H7 (cell line): Measurements from ENCODE around the gene RNASE1. TPM values are rescaled to one million over a fixed set of nuclear protein-coding genes. Genes with fewer than 3 reads are reported as not detected.

ENCODE experiments used
- DNase-seq: peaks from one replicate; pipeline ENCODE4 v3.0.0; 2012
- H3K27me3 ChIP-seq: 2 replicates; pipeline ENCODE4 v1.6.0; 2011; ENCODE audit warnings: mild to moderate bottlenecking, low read length; ENCODE audit not compliant: control insufficient read depth, insufficient read depth
- H3K36me3 ChIP-seq: replicated peaks from 2 replicates; pipeline ENCODE4 v1.5.1; 2011; ENCODE audit warnings: low read length; ENCODE audit not compliant: control insufficient read depth, insufficient read depth
- H3K4me3 ChIP-seq: 2 replicates; pipeline ENCODE4 v1.5.1; 2011; ENCODE audit warnings: low read depth, mild to moderate bottlenecking, control low read depth, low read length, moderate library complexity; ENCODE audit not compliant: insufficient read depth
- total RNA-seq: library from RNA; depleted of rRNA; stranded (reverse); fragments of >200 nt; shearing (Covaris generic); gene quantifications from 2 replicates; pipeline ENCODE4 v1.2.3, GENCODE V29; 2014

RNASE1 gene
- total RNA-seq, 1 experiment from 2014 or later = 72.7 TPM

DNA sequence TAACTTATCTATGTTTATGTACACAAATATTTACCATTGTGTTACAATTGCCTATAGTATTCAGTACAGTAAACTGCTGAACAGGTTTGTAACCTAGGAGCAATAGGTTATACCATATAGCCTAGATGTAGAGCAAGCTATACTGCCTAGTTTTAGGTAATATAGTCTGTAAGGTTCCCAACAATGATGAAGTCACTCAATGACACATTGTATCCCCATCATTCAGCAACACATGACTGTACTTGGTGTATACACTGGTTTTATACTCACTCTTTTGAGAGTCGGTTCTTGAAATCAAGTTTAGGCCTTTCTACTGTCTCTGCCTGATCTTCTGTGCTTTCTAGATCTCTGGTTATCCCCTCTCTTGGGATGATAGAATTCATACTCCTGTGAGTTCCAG lies 5.5 kb downstream of the RNASE1 start:
- no peak for DNase-seq
- Histone ChIP-seq H3K36me3 (no peaks in the 10 kb centered on the region), H3K4me3 (no peak overlapping the region), H3K27me3 (no peaks in the 10 kb centered on the region)

DNA sequence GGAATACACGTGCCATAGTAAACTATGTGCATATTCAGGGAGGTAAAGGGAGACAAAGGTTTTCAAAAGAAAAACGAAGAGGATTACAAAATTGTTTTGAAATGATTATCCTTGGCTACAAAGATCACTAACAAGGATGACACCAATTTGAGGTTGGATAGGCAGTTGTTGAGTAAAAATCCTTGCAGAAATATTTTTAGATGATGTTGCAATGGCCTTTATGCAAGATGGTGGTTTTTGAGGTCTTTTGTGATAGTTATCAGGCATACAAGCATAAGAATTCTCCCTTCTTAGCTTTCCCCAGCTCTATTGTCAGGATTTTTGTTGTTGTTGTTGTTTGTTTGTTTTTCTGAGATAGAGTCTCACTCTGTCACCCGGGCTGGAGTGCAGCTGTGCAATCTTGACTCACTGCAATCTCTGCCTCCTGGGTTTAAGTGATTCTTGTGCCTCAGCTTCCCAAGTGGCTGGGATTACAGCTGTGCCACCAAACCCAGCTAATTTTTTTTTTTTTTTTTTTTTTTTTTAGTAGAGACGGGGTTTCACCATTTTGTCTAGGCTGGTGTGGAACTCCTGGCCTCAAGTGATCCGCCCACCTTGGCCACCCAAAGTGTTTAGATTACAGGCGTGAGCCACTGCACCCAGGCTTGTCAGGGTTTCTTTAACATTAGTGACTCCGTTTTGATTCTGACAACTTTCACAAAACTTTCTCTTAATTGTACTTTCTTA lies 7.8 kb downstream of the RNASE1 start:
- Histone ChIP-seq H3K27me3 (no peaks in the 10 kb centered on the region), H3K4me3 (no peak overlapping the region), H3K36me3 (no peaks in the 10 kb centered on the region)
- no peak for DNase-seq

DNA sequence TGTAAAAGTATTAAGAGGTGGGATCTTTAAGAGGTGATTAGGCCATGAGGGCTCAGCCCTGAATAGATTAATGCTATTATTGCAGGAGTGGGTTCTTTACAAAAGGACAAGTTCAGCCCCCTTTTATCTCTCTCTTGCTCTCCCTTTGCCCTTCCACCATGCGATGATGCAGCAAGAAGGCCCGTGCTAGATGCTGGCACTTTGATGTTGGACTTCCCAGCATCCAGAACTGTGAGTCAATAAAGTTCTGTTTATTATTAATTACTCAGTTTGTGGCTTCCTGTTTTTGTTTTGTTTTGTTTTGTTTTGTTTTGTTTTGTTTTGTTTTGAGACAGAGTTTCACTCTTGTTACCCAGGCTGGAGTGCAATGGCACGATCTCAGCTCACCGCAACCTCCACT lies 10.1 kb downstream of the RNASE1 start:
- Histone ChIP-seq H3K36me3 (no peaks in the 10 kb centered on the region), H3K27me3 (no peaks in the 10 kb centered on the region), H3K4me3 (no peak overlapping the region)
- no peak for DNase-seq

DNA sequence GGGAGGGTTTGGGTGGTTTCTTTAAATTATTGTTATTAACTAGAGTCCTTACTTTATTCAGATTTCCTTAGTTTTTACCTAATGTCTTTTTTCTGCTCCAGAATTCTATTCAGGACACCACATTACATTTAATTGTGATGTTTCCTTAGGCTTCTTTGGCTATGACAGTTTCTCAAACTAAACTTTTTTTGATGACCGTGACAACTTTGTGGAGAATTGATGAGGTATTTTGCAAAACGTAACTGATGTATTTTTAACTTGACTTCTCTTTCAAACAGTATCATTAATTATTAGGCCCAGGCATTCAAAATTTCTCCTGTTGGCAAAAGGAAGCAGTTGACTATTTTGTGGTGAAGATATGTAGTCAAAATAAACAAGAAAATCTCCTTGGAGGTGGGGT lies 11.0 kb downstream of the RNASE1 start:
- no peak for DNase-seq
- Histone ChIP-seq H3K36me3 (no peaks in the 10 kb centered on the region), H3K4me3 (no peak overlapping the region), H3K27me3 (no peaks in the 10 kb centered on the region)

DNA sequence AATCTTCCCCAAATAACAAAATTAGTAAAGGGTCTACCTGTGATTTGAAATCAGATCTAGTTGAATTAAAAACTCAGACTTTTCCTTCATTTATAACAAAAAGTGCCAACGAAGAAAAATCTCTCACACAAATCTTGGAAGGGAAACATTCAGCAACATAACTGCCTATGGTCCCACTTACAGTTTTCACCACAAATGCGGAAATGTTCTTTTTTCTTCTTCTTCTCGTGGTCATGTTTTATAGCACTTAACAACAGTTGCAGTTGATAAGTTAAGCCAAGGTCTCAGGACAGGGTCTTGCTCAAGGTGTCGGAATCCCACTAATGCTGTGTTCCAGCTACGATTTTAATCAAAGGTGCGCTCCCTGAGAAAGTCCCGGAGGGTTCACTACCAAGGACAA lies 11.5 kb downstream of the RNASE1 start:
- no peaks in the 10 kb centered on the region for H3K36me3 ChIP-seq
- H3K4me3 ChIP-seq = no peak overlapping the region
- H3K27me3 ChIP-seq = no peaks in the 10 kb centered on the region
- no peak for DNase-seq

DNA sequence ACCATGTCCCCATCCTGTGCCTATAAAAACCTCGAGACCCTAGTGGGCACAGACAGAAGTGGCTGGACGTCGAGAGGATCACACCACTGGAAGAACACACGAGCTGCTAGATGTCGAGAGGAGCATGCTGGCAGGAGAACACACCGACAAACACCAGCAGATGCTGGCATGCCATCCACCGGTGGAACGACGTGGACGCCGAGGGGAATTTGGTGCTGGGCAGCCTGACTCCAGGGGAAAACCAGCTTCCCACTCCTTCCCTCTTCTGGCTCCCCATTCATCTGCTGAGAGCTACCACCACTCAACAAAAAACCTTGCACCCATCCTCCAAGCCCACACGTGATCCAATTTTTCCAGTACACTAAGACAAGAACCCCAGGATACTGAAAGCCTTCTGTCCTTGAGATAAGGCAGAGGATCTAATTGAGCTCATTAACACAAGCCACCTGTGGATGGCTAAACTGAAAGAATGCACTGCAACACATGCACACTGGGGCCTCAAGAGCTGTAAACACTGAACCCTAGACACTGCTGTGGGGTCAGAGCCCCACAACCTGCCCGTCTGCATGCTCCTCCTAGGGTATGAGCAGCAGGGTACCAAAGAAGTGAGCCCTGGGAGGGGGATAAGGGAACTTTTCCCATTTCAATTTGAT lies 12.1 kb downstream of the RNASE1 start:
- no peaks in the 10 kb centered on the region for H3K27me3 ChIP-seq
- H3K36me3 ChIP-seq = no peaks in the 10 kb centered on the region
- H3K4me3 ChIP-seq = no peak overlapping the region
- DNase-seq = no peak

DNA sequence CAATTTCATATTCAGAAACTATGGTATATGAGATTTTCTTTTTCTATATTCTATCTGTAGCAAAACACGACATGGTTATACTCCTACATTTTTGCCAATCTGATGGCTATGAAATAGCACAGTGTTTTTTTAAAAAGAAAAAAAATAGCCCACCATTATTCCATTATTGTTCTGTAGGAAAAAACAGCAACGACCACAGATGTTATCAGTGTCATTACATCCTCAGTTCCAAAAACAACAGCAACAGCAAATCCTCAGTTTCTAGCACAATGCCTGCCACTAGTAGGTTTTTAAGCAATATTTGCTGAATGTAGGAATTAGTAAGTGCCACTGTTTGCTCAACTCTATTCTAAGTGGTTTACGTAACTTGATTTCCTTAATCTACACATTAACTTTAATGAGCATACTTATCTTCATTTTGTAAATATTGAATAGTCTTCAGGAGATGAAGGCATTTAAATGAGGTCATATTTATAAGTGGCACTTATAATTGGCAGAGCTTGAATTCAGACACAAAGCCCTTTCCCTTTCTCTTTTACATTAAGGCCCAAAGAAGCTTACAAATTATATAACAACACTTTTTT lies 13.3 kb downstream of the RNASE1 start:
- Histone ChIP-seq H3K4me3 (no peak overlapping the region), H3K27me3 (no peaks in the 10 kb centered on the region), H3K36me3 (no peaks in the 10 kb centered on the region)
- DNase-seq = no peak

DNA sequence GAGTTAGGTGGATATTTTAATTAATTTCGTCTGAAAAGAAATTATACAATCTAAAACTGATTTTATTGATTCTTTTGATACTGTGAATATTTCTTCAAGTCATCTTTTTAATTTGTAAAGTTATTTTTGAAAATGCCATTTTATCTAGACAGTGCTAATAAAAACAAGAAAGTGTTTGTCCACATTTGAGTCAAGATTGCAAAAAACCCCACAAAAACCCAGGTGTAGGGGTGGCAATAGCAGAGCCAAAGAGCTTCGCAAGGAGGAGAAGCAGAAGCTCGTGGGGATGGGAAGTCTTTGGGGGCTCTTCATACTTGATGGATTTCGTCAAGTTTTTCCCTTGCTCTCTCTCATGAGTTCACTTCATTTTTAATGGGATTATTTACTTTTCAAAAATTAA lies 15.6 kb downstream of the RNASE1 start:
- H3K27me3 ChIP-seq = no peaks in the 10 kb centered on the region
- H3K36me3 ChIP-seq = no peaks in the 10 kb centered on the region
- no peak for DNase-seq
- no peak overlapping the region for H3K4me3 ChIP-seq

DNA sequence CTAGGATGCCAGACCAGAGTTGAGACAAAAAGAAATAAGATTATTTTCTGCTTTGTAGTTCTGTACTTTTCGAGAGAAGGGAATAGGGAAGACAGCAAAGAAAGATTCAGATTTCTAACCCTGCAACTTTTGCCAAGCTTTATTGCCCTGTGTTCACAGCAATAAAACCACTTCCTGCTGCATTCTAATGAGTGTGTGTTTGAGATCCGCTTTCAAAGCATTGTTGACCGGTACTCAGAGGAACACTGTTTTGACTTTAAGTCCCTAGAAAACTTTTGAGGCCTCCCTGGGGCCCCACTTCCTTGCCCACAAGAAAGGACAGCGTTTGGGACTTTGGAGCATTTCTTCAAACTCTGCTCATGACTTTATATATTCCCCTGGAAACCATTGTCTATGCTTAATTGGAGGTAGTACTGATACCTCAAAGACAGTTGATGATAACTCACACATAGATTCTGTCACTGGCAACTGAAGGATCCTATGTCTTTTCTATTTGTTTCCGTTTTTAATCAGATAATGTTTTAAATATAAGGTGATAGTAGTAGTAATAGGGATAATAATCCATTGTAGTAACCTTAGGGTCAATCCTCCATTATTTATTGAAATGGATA lies 20.3 kb downstream of the RNASE1 start:
- H3K27me3 ChIP-seq = no peaks in the 10 kb centered on the region
- no peak overlapping the region for H3K4me3 ChIP-seq
- no peak for DNase-seq
- no peaks in the 10 kb centered on the region for H3K36me3 ChIP-seq

DNA sequence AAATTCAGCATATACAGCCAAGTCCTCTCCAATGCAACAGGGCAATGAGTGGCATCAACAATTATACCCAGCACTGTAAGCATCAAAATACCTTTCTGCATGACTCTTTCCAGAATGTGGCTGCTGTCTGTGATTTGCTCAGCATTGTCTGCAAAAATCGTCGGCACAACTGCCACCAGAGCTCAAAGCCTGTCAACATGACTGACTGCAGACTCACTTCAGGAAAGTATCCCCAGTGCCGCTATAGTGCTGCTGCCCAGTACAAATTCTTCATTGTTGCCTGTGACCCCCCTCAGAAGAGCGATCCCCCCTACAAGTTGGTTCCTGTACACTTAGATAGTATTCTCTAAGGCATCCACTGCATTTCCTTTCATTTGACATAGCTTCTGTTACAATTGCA lies 20.8 kb downstream of the RNASE1 start:
- H3K36me3 ChIP-seq = no peaks in the 10 kb centered on the region
- H3K4me3 ChIP-seq = no peak overlapping the region
- H3K27me3 ChIP-seq = no peaks in the 10 kb centered on the region
- DNase-seq = no peak

DNA sequence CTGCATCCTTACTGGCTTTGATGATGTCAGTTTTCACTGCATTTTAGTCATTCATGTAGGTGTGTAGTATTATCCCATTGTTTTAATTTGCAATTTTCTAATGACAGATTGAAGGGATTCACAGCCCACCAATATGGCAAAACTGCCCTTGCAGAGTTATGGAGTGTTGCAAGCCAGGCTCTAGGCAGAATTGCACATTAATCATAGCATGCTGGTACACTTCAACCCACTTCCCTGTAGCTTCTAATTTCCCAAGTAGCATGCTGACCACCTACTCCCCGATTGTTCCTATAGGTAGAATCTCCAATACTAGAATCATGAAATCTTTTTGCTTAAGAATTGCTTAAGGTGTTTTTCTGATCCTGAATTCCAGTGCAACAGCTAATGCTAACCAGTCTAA lies 26.7 kb downstream of the RNASE1 start:
- Histone ChIP-seq H3K27me3 (no peaks in the 10 kb centered on the region), H3K4me3 (no peak overlapping the region), H3K36me3 (no peaks in the 10 kb centered on the region)
- no peak for DNase-seq

DNA sequence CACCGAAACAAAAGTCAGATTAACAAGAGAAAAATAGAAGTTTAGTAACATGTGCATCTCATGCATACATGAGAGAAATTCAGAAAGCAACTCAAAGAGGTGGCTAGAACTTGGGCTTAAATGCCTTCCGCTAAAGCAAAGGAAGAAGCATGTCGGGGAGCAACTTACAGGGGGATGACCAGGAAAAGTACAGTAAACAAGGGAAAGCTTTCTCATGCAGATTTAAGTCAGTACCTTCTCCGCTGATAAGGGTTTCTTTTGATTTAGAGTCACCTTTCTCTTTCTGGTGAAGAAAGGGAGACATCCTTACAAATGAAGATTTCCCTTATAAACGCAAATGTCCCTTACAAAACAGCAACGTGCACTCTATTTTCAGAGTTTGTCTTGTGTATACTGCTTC lies 27.6 kb downstream of the RNASE1 start:
- Histone ChIP-seq H3K27me3 (no peaks in the 10 kb centered on the region), H3K36me3 (no peaks in the 10 kb centered on the region), H3K4me3 (no peak overlapping the region)
- DNase-seq = peak; percentile 49

DNA sequence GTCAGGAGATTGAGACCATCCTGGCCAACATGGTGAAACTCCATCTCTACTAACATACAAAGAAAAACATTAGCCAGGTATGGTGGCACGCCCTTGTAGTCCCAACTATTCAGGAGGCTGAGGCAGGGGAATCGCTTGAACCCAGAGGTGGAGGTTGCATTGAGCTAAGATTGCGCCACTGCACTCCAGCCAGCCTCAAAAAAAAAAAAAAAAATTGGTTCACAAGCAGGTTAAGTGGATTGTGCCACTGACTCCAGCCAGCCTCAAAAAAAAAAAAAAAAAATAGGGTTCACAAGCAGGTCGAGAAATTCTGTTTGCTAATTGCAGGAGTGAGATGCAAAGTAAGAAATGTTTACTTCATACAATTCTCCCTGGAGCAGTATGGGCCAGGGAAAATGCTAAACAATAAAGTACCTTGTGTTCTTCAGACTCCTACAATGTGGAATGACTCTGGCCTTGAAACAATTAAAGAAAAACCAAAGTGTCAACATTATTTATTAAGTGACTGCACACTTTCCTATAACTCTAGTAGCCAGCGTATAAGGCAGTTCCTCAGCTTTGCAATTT lies 28.3 kb downstream of the RNASE1 start:
- Histone ChIP-seq H3K4me3 (no peak overlapping the region), H3K36me3 (no peaks in the 10 kb centered on the region), H3K27me3 (no peaks in the 10 kb centered on the region)
- no peak for DNase-seq

DNA sequence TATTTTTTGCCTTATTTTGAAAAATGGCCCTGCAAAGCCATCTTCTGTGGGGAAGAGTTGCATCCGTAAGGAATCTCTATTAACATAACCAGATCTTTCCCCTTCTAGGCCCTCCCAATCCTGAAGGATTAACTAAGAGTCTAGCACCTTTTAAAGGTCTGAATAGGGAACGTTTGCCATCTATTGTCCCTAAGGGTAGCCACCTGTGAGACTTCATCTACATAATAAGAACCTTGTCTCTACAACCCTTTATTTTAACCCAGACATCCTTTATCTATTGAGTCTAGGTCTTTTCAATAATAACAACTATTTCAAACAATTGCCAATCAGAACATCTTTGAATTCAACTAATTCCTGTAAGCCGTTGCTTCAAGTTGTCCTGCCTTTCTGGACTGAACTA lies 30.0 kb downstream of the RNASE1 start:
- Histone ChIP-seq H3K36me3 (no peaks in the 10 kb centered on the region), H3K4me3 (no peak overlapping the region)
- DNase-seq = no peak

DNA sequence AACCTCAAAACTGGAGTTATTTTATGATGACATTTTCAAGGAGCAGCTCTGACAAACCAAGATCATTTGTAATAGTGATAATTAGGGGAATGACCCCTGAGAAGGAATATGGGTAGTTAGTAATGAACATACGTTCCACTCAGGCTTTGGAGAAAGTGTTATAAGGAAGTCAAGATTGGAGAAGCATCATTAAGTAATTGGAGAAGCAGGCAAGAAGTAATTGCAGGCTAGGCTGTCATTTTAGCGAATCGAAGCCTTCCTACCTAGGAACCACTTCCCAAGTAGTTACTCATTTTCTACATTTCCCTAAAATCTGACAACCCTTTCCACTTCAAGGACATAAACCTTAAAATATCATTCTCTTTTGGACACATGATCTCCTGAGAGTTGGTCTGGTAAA lies 33.2 kb downstream of the RNASE1 start:
- DNase-seq = no peak

More for the DNA sequence above, 30.0 kb downstream of the RNASE1 start:
- peaks cover 3% of the 10 kb centered on the region; the same call in 1 of the 2 replicates for H3K27me3 ChIP-seq

More for the DNA sequence above, 33.2 kb downstream of the RNASE1 start:
- Histone ChIP-seq H3K4me3 (no peak overlapping the region), H3K27me3 (peaks cover 3% of the 10 kb centered on the region; the same call in 1 of the 2 replicates), H3K36me3 (no peaks in the 10 kb centered on the region)
